Thyroid gland (tissue), 4 donors: ENCODE data around the gene PPP2CA. TPM values are rescaled to one million over a fixed set of nuclear protein-coding genes. Genes with fewer than 3 reads are reported as not detected.

Experiments
- DNase-seq, 2 donors: peaks; one replicate each; pipeline ENCODE4 v3.0.0-alpha.2; 2019
- H3K27ac ChIP-seq, 3 donors: fragments of 200-600 bp; sonication (generic); 1 replicate in 2 of 3; 2 replicates in 1 of 3; pipeline ENCODE4 v1.5.1; 2016 to 2019; ENCODE audit warnings: mild to moderate bottlenecking in 1 of 3, moderate library complexity in 1 of 3
- H3K27me3 ChIP-seq: fragments of 200-600 bp; sonication (generic); one replicate; pipeline ENCODE4 v1.5.1; 2019
- H3K36me3 ChIP-seq, 2 donors: fragments of 200-600 bp; sonication (generic); one replicate each; pipeline ENCODE4 v1.5.1; 2016 to 2019
- H3K4me1 ChIP-seq, 2 donors: fragments of 200-600 bp; sonication (generic); one replicate each; pipeline ENCODE4 v1.5.1; 2017 to 2019
- H3K4me3 ChIP-seq, 3 donors: fragments of 200-600 bp; sonication (generic); replicated peaks in 1 of 3; 1 replicate in 2 of 3; 2 replicates in 1 of 3; pipeline ENCODE4 v1.5.1; 2016; ENCODE audit warnings: mild to moderate bottlenecking in 1 of 3
- H3K9me3 ChIP-seq: fragments of 200-600 bp; sonication (generic); one replicate; pipeline ENCODE4 v1.5.1; 2017
- CTCF ChIP-seq, 6 experiments: fragments of 200-600 bp in 3 of 6; fragments of 450-650 bp in 3 of 6; sonication (generic) in 3 of 6; IDR thresholded peaks; one replicate each; pipeline ENCODE4 v1.5.1; 2016 to 2019; ENCODE audit warnings: antibody characterized with exemption in 6 of 6, mild to moderate bottlenecking in 2 of 6, inconsistent platforms in 1 of 6, moderate library complexity in 1 of 6
- POLR2A ChIP-seq, 2 donors: fragments of 450-650 bp; IDR thresholded peaks; one replicate each; pipeline ENCODE4 v1.6.1; 2017; ENCODE audit warnings: antibody characterized with exemption in 2 of 2, mild to moderate bottlenecking in 2 of 2, moderate library complexity in 1 of 2
- WGBS, 2 donors: methylation state at CpG; one replicate each; pipeline ENCODE4 v1.1.5; 2017; 5-methylcytosine and 5-hydroxymethylcytosine counted together
- intact Hi-C: fragments of 100-400 bp; cut with DNase I; formaldehyde crosslinking; loops from one replicate; pipeline ENCODE4 v1.15.1; 2023
- total RNA-seq, 4 donors: library from RNA; depleted of rRNA; stranded (reverse); fragments of >200 nt; gene quantifications; one replicate each; pipeline ENCODE4 v1.2.3, GENCODE V29; 2016

The PPP2CA gene
- total RNA-seq, 4 donors from 2014 or later = 78.2 to 220 (median 174) TPM

GRCh38 chr5:134245692-134246091, 19.8 kb upstream of the PPP2CA start:
- H3K9me3 ChIP-seq = no peaks in the 10 kb centered on the region
- no peaks in the 10 kb centered on the region for H3K27me3 ChIP-seq
- DNase-seq = no peak
- H3K27ac ChIP-seq = no peak overlapping the region
- WGBS, 2 donors = 90 to 91% methylated on average over 2 of the region's 2 CpGs
- no peak overlapping the region for H3K4me3 ChIP-seq
- H3K36me3 ChIP-seq = no peaks in the 10 kb centered on the region
- TF ChIP-seq POLR2A (IDR thresholded peaks at IDR 0.05) = no peak
- TF ChIP-seq CTCF (IDR thresholded peaks at IDR 0.05) = no peak
- H3K4me1 ChIP-seq = peaks cover 0 to 18% of the 10 kb centered on the region in 2 donors
- intact Hi-C loops = no loop called here

- DNase-seq = no peak
- 42 to 63% methylated on average over 8 of the region's 8 CpGs for whole genome bisulfite sequencing, 2 donors
- intact Hi-C loops = no loop called here
- Histone ChIP-seq H3K4me1 (peaks cover 0 to 24% of the 10 kb centered on the region in 2 donors), H3K27ac (no peak overlapping the region), H3K4me3 (no peak overlapping the region), H3K27me3 (no peaks in the 10 kb centered on the region), H3K36me3 (no peaks in the 10 kb centered on the region), H3K9me3 (no peaks in the 10 kb centered on the region)
- TF ChIP-seq POLR2A (IDR thresholded peaks at IDR 0.05) = no peak
- no peak for TF ChIP-seq CTCF (IDR thresholded peaks at IDR 0.05)
Observed at GRCh38 chr5:134245101-134245604, 19.3 kb upstream of the PPP2CA start.

- DNase-seq = no peak
- TF ChIP-seq CTCF (IDR thresholded peaks at IDR 0.05) (no peak), POLR2A (IDR thresholded peaks at IDR 0.05) (no peak)
- WGBS, 2 donors = 77 to 84% methylated on average over 5 of the region's 5 CpGs
- H3K36me3 ChIP-seq = no peaks in the 10 kb centered on the region
- intact Hi-C loops = no loop called here
- no peak overlapping the region for H3K27ac ChIP-seq
- no peaks in the 10 kb centered on the region for H3K9me3 ChIP-seq
- H3K27me3 ChIP-seq = no peaks in the 10 kb centered on the region
- peaks cover 0 to 25% of the 10 kb centered on the region in 2 donors for H3K4me1 ChIP-seq
- no peak overlapping the region for H3K4me3 ChIP-seq
Observed at GRCh38 chr5:134242146-134242545, 16.3 kb upstream of the PPP2CA start.

GRCh38 chr5:134240421-134240962, 14.6 kb upstream of the PPP2CA start:
- peaks cover 0 to 23% of the 10 kb centered on the region in 2 donors for H3K4me1 ChIP-seq
- H3K27me3 ChIP-seq = no peaks in the 10 kb centered on the region
- WGBS, 2 donors = 16 to 27% methylated on average over 7 of the region's 7 CpGs
- H3K27ac ChIP-seq = peak overlapping the region in 1 of 3 donors; percentile 37
- no peaks in the 10 kb centered on the region for H3K36me3 ChIP-seq
- peak; percentile 15 to 35 for DNase-seq
- TF ChIP-seq POLR2A (IDR thresholded peaks at IDR 0.05) (no peak), CTCF (IDR thresholded peaks at IDR 0.05) (no peak)
- no peak overlapping the region for H3K4me3 ChIP-seq
- H3K9me3 ChIP-seq = no peaks in the 10 kb centered on the region
- intact Hi-C loops = no loop called here

GRCh38 chr5:134236820-134237219, 10.9 kb upstream of the PPP2CA start:
- Histone ChIP-seq H3K36me3 (no peaks in the 10 kb centered on the region), H3K4me3 (no peak overlapping the region), H3K9me3 (no peaks in the 10 kb centered on the region), H3K27ac (no peak overlapping the region), H3K27me3 (no peaks in the 10 kb centered on the region), H3K4me1 (peaks cover 0 to 12% of the 10 kb centered on the region in 2 donors)
- WGBS, 2 donors = 97 to 98% methylated on average over 6 of the region's 6 CpGs
- DNase-seq = no peak
- TF ChIP-seq POLR2A (IDR thresholded peaks at IDR 0.05) = no peak
- no peak for TF ChIP-seq CTCF (IDR thresholded peaks at IDR 0.05)
- intact Hi-C loops = no loop called here
